ENCODE results near the gene DMD. TPM values are rescaled to one million over a fixed set of nuclear protein-coding genes. Genes with fewer than 3 reads are reported as not detected.

DMD gene
- total RNA-seq, 4 donors from 2014 or later = 2.2 to 26.7 (median 7.8) TPM

- H3K4me3 ChIP-seq = no peak overlapping the region
- no peak for TF ChIP-seq POLR2A (IDR thresholded peaks at IDR 0.05)
- no peak for TF ChIP-seq CTCF (IDR thresholded peaks at IDR 0.05)
- H3K4me1 ChIP-seq = no peaks in the 10 kb centered on the region
- intact Hi-C loops (cut with DNase I) = no loop called here
- no peaks in the 10 kb centered on the region for H3K27me3 ChIP-seq
- no peaks in the 10 kb centered on the region for H3K36me3 ChIP-seq
- no peaks in the 10 kb centered on the region for H3K9me3 ChIP-seq
- no peak overlapping the region for H3K27ac ChIP-seq
- no peak for DNase-seq
- 63 to 77% methylated on average over 6 of the region's 6 CpGs for WGBS, 2 donors
These were observed 1020.0 kb downstream of the DMD start for GRCh38 chrX:32191316-32191715.

GRCh38 chrX:32185160-32185559, 1026.2 kb downstream of the DMD start:
- Histone ChIP-seq H3K36me3 (no peaks in the 10 kb centered on the region), H3K27ac (no peak overlapping the region), H3K27me3 (no peaks in the 10 kb centered on the region), H3K4me3 (no peak overlapping the region), H3K4me1 (no peaks in the 10 kb centered on the region), H3K9me3 (no peaks in the 10 kb centered on the region)
- 38 to 40% methylated on average over 2 of the region's 2 CpGs for WGBS, 2 donors
- TF ChIP-seq CTCF (IDR thresholded peaks at IDR 0.05) (no peak), POLR2A (IDR thresholded peaks at IDR 0.05) (no peak)
- intact Hi-C loops (cut with DNase I) = no loop called here
- no peak for DNase-seq

GRCh38 chrX:32183066-32183465, 1028.3 kb downstream of the DMD start:
- Histone ChIP-seq H3K27me3 (no peaks in the 10 kb centered on the region), H3K4me3 (no peak overlapping the region), H3K36me3 (no peaks in the 10 kb centered on the region), H3K4me1 (no peaks in the 10 kb centered on the region), H3K9me3 (no peaks in the 10 kb centered on the region), H3K27ac (no peak overlapping the region)
- TF ChIP-seq CTCF (IDR thresholded peaks at IDR 0.05) (no peak), POLR2A (IDR thresholded peaks at IDR 0.05) (no peak)
- intact Hi-C loops (cut with DNase I) = no loop called here
- DNase-seq = no peak

- no peak overlapping the region for H3K4me3 ChIP-seq
- intact Hi-C loops (cut with DNase I) = no loop called here
- DNase-seq = no peak
- H3K4me1 ChIP-seq = no peaks in the 10 kb centered on the region
- 70 to 74% methylated on average over 5 of the region's 5 CpGs for WGBS, 2 donors
- no peaks in the 10 kb centered on the region for H3K9me3 ChIP-seq
- H3K27me3 ChIP-seq = no peaks in the 10 kb centered on the region
- no peak overlapping the region for H3K27ac ChIP-seq
- TF ChIP-seq CTCF (IDR thresholded peaks at IDR 0.05) (no peak), POLR2A (IDR thresholded peaks at IDR 0.05) (no peak)
- no peaks in the 10 kb centered on the region for H3K36me3 ChIP-seq
These were observed 1034.8 kb downstream of the DMD start for GRCh38 chrX:32176510-32176909.

GRCh38 chrX:32170481-32170880, 1040.9 kb downstream of the DMD start:
- Histone ChIP-seq H3K27ac (no peak overlapping the region), H3K9me3 (no peaks in the 10 kb centered on the region), H3K4me1 (no peaks in the 10 kb centered on the region), H3K27me3 (no peaks in the 10 kb centered on the region), H3K4me3 (no peak overlapping the region), H3K36me3 (no peaks in the 10 kb centered on the region)
- TF ChIP-seq POLR2A (IDR thresholded peaks at IDR 0.05) = no peak
- TF ChIP-seq CTCF (IDR thresholded peaks at IDR 0.05) = no peak
- WGBS, 2 donors = 58 to 59% methylated on average over 3 of the region's 3 CpGs
- intact Hi-C loops (cut with DNase I) = no loop called here
- no peak for DNase-seq
